PFSK-1 (cell line): ENCODE data around the gene LEMD2.

Experiments used
- FOXP2 ChIP-seq: optimal IDR thresholded peaks from 2 replicates; pipeline ENCODE3; 2011; ENCODE audit warnings: borderline replicate concordance, control low read depth, inconsistent platforms; ENCODE audit not compliant: insufficient read depth; ENCODE audit errors: extremely low read length, extremely low read depth
- POLR2AphosphoS5 ChIP-seq: IDR thresholded peaks from 2 replicates; pipeline ENCODE4 v1.6.1; 2012; ENCODE audit warnings: low read depth, mild to moderate bottlenecking, control low read depth, low read length, moderate library complexity
- REST ChIP-seq, 2 experiments: IDR thresholded peaks; 2 replicates each; pipeline versions ENCODE4 v1.6.1 to v1.8.0; 2011 to 2012; ENCODE audit warnings: low read depth in 2 of 2, low read length in 2 of 2, control low read depth in 1 of 2, inconsistent platforms in 1 of 2, mild to moderate bottlenecking in 1 of 2, moderate library complexity in 1 of 2; ENCODE audit not compliant: insufficient read depth in 1 of 2
- SIN3A ChIP-seq: IDR thresholded peaks from 2 replicates; pipeline ENCODE4 v1.6.1; 2012; ENCODE audit warnings: mild to moderate bottlenecking, low read length, moderate library complexity, borderline replicate concordance; ENCODE audit not compliant: insufficient read depth
- TAF1 ChIP-seq: IDR thresholded peaks from 2 replicates; pipeline ENCODE4 v1.6.1; 2012; ENCODE audit warnings: low read length, control low read depth, borderline replicate concordance; ENCODE audit not compliant: insufficient read depth

Gene LEMD2

DNA sequence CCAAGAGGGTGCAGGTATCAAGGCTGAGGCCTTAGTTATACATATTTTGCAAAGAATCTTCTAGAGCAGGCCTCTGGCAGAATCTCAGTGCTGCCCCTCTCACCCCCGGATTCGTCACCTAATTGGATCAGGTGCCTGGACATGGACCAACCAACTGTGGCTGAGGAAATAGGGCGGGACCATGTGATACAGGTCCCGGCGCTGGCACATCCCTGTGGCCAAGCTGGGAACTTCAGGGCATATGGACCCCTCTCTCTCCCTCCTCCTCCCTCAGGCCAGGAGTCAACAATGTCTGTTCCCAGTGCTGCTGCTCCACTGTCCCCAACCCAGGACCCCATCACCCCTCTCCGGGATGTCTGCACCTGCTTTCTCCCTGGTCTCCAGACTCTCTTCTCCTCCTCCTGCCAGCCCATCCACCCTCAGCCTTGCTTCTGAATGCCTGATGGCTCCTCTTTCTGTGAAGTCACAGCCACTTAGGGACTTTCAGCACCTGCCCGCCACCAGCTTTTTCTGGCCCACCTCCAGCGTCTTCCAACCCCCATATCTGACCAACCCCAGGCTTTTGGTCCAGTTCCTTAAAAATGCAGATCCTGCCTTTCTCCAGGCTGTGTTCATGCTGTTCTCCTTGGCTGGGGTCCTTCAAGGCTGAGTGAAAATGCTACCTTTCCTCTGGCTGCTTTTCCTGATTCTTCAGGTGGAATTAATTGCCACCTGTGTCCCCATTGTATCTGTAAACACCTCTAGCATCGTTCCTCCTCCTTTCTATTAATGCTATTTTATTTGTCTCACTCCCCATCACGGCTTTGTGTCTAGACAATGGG is 33.9 kb upstream of the LEMD2 start:
- TF ChIP-seq REST (IDR thresholded peaks at IDR 0.05; ENCODE audit: insufficient read depth in 1 of 2, low read depth in 2 of 2, low read length in 2 of 2) = no peak
- no peak for TF ChIP-seq SIN3A
- no peak for TF ChIP-seq TAF1
- no peak for TF ChIP-seq POLR2AphosphoS5
- no peak for TF ChIP-seq FOXP2

GRCh38 chr6:33820784-33821520 is 32.0 kb upstream of the LEMD2 start:
- TF ChIP-seq TAF1 = no peak
- TF ChIP-seq POLR2AphosphoS5 = no peak
- no peak for TF ChIP-seq SIN3A
- TF ChIP-seq FOXP2 = no peak
- TF ChIP-seq REST (IDR thresholded peaks at IDR 0.05; ENCODE audit: insufficient read depth in 1 of 2, low read depth in 2 of 2, low read length in 2 of 2) = no peak

GRCh38 chr6:33820243-33820642 is 31.3 kb upstream of the LEMD2 start:
- no peak for TF ChIP-seq TAF1
- TF ChIP-seq REST (IDR thresholded peaks at IDR 0.05; ENCODE audit: insufficient read depth in 1 of 2, low read depth in 2 of 2, low read length in 2 of 2) = no peak
- no peak for TF ChIP-seq POLR2AphosphoS5
- TF ChIP-seq FOXP2 = no peak
- no peak for TF ChIP-seq SIN3A

DNA sequence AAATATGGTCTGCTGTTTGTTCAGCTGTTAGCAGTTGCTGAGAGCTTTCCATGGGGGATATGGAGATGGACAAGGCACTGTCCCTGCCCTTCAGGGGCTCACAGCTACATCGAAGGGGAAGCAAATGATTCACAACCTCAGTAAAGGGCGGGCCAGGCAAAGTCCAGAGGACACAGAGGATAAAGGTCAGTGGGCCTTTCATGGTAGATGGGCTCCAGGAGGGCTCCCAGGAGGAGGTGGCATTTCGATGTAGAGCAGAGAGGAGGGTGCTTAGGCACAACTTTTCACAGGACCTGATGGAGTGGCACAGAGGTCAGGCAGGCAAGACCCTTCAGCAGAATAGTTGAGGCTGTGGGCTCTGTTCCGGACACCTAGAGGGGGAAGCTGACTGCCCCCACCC is 30.1 kb upstream of the LEMD2 start:
- TF ChIP-seq FOXP2 = no peak
- no peak for TF ChIP-seq POLR2AphosphoS5
- no peak for TF ChIP-seq REST (IDR thresholded peaks at IDR 0.05; ENCODE audit: insufficient read depth in 1 of 2, low read depth in 2 of 2, low read length in 2 of 2)
- no peak for TF ChIP-seq TAF1
- no peak for TF ChIP-seq SIN3A
